Measurements from ENCODE around the gene ITIH1.

The ITIH1 gene

DNA sequence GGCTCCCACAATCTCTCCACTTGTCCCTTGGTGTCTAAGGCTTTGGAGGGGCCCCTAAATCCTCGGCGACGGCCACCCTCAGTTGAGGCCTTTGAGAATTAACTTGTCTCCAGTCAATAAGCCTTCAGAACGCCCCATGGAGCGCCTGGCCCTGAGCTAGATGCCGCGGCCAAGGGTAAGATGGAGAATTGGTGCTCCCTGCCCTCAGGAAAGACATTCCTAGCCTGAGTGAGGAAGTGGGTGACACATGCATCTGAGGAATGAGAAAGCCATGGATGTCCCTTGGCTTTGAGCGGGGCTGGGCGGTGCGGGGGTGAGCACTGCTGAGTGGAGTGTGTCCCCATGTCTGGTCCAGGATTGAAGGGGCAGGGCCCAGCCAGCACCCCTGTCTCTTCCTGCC is 39.8 kb downstream of the ITIH1 start:
- no peak for DNase-seq

DNA sequence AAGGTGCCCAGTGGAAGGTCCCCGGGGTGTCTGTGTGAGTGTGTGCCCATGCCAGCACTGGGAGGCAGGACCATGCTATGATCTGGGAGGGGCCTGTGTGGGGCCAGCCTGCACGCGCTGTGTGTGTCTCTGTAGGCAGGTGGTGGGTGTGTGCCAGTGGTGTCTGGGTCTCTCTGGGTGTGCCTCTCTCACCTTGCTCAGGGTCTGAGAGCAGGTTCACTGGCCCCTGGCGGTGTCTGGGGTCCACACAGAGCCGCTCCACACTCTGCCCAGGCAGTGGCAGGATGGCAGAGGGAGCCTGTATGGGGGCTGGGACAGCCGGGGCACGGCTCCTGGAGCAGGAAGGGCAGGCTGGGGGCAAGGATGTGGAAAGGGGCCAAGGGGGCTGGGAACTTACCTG is 40.5 kb downstream of the ITIH1 start:
- no peak for DNase-seq

DNA sequence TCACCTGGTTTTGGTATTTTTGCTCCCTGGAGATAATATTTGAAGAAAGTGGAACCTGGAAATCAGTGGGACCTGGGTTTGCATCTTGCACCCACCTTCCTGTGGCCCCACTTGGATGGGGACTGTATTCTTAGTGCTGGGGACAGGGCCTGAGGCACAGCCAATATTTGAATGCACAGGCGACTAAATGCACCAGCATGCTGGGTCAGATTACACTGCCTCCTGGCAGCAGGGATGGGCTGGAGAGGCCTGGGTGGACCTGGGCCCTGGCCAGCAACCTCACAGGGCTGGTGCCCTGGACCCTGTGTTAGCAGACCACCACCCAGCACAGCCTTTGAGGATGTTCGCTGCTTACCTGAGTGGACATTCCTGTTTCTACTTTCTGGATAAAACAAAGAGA is 42.5 kb downstream of the ITIH1 start:
- DNase-seq, result no peak

DNA sequence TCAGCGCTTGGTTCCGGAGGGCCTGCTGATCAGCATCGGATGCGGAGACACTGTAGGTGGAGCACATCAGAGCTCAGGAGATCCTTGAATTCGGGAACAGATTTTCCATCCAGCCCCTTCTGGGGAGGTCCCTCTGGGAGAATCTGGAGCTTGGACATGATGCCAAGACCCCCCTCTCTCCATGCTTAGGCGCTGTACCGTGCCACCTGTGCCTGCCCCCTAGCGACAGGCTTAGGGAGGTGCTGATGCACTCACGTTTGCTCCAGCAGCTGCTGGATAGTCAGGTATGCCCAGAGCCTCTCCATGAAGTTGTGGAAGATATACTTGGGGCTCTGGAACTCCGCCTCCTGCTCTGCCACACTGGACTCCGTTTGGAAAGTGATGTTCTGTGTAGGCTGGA is 43.3 kb downstream of the ITIH1 start:
- no peak for DNase-seq

DNA sequence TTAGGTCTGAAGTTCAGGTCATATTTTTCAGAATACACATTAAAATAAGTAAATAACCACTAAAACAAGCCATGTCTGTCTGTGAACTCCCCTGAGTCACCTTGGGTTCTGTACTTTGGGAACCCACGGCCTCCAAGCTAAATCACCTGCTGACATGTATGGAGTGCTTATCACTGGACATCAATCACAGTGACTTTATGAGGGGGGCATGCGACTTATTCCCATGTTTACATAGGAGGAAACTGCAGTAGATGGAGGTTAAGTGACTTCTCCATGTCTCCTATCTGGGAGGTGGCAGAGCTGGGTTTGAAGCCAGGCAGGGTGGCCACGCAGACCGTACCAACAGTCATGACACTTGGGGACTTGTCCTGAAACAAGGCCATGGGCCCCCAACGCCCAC is 45.0 kb downstream of the ITIH1 start:
- no peak for DNase-seq

DNA sequence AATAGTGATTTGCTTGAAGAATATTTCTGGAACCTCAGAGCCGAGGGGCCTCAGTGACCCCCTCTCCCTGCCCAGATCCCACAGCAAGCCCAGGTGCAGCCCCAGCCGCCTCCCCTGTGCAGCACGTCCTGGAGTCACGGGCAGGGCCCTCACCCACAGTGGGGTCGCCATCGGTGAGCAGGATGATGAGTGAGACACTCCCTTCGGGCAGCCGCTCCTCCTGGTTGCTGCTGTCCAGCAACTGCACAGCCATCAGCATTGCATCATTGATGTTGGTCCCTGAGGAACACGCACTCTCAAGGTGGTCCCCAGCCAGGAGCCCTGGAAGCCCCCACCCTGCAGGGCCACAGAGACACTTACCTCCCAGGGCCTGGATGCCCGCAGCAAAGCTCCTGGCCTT is 46.6 kb downstream of the ITIH1 start:
- DNase-seq, result no peak

DNA sequence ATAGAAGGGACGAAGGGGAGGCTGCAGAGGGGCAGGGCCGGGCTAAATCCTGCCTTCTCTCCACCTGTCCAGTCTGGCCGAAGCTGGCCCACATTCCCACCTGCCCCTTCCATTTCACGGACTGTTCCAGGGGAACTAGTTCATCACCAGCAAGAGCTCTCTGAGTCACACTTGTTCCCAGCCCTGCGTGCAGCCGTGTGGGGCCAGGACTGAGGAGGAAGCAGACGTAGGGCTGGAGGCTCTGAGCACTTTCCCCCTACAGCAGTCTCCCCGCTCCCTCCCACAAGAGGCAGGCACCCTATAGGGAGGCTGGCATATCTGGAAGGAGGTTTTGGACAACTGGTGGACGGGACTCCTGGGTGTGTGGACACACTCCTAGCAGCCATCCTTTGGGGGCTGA is 50.0 kb downstream of the ITIH1 start:
- no peak for DNase-seq

DNA sequence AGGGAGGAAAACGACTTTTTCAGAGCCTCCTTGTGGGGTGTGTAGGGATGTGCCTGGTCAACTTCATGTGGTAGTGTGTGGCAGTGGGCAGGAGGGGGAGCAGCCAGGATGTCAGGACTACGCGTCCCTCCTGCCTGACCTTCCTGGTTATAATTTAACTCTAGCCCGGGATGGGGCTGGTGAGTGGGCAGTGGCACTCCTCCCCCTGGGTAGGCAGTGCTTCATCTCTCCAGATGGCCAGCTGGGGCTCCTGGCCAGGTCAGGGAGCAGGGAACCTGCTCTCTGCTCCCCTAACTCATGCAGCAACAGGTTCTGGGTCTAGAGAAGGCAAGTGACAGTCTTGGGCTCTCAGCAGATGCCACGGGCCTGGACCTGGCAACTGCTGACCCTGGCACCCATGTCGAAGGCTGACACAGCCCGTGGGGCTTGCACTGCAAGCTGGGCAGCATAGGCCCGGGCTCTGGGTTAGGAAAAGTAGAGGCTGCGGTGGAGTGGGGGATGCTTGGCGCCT is 50.5 kb downstream of the ITIH1 start:
- DNase-seq, result no peak

DNA sequence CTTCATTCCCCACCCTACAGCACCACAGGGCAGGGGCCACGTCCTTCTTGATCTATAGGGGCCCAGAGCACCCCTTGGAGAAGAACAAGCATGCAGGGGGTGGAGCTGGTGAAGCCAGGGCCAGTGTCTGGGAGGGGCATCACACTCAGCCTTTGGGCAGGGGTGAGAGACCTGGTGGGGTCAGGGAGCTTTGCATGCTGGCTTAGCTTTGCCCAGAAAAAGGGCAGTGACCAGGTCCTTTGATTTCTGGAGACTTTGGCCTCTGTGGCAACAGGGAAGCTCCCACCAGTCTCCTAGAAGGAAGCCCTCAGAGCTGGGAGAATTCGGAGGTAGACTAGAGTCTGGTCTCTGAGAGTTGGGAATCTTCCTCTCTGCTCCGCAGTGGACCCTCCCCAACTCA is 52.1 kb downstream of the ITIH1 start:
- no peak for DNase-seq

DNA sequence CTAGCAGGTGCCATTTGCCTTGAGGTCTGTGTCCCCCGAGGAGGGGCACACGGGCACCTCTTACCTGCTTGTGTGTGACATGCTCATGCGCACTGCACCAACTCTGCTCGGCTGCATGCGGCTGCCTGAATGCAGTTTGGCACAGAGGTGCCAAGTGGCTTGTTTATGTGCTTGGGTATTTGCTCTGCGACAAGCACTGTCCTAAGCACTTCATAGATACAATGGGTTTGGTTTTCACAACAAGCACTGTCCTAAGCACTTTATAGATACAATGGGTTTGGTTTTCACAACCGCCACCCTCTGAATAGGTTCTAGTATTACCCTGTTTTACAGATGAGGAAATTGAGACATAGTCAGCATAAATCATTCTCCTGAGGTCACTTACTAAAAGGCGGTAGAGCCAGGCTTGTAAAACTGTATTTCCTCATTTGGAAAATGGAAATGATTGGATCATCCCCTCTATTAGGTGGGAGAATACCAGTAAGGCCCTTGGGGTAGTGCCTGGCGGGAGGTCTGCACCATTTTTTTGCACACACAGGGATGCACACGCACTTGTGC is 52.6 kb downstream of the ITIH1 start:
- no peak for DNase-seq

DNA sequence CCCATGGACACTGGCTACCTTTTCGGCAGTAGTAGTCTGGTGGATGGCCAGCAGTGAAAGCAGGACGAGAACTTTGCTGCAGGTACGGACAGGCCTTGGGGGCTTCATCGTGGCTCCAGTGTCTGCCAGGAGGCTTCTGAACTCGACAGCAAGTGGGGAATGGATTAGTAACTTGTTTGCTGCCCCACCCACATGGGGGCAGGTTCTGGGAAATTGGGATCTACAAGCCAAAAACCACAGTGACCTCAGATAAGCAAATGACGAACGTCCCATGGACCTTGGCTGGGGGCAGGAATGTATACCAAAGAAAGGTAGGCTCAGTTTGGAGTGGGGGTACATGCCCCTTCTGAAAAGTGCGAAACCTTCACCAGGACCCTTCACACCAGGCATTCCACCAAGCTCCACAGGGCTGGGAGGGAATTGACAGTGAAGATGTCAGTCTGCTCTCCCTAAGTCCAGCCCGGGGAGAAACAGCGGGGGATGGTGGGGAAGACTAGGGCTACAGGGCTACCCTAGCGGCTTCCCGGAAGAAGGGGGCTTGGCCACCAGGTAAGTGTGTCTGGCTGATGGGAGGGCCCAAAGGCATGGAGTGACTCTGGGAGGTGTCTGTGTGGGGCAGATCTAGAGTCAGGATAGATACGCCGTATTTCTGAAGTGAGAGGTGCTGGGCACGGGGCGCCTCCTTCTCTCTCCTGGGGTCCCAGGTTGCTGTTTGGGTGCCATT is 53.3 kb downstream of the ITIH1 start, which contains the start of gene ITIH4:
ITIH4 (minus strand) TSS at position 138 of the 724 bp plus-strand sequence; CDS start at position 108, 30 bp downstream.
- DNase-seq, result no peak

DNA sequence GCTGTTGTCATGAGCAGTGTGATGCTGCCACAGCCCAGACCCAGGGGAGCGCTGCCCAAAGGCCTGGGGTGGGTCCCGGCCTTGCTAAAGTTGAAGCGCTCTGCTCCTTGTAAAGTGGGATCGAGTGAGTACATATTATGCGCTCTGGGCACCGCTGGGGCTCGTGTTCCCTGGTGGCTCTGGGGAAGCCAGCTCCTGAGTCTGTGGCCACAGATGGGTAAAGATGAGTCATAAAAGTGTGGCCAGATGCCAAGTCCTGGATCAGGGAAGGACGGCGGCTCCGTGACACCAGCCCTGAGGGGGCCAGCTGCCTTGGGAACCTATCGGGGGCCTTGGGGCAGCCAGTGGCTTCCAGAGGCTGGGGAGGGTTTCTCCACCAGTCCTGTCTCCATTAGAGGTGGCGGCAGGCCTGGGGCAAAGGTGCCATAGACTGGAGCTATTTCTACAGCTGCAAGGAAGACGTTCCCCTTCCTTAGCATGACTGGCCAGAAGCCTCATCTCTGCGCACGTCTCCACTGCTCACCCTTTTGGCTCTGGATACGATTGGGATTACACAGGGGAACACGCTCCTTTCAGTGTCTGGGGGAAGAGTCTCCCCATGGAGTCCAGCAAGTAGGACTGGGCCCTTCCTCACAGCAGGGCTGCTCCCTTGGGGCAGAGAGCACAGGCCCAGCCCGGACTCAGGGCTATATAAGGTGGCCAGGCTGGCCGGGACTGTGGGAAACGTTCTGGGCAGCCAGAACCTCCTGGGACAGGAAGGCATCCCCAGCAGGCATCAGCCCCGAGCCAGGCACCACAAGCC is 54.3 kb downstream of the ITIH1 start:
- peak; percentile 52 for DNase-seq

DNA sequence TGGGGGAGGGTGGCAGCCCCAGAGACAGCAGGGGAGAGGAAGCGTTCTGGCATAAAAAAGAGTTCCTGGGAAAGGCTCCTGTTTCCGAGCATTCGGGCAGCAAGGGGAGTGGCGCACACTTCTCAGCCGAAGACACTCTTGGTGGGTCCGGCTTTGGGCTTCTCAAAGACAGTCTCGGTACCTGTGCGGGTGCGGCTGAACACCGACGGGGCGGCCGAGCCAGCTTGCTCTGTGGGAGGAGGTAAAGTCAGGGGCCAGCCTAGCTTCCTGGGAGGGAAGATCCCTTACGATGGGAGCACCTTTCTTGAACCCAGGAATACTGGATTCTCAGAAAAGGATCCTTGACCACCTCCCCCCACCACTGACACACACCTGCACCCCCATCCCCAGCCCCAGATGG is 55.8 kb downstream of the ITIH1 start:
- no peak for DNase-seq

DNA sequence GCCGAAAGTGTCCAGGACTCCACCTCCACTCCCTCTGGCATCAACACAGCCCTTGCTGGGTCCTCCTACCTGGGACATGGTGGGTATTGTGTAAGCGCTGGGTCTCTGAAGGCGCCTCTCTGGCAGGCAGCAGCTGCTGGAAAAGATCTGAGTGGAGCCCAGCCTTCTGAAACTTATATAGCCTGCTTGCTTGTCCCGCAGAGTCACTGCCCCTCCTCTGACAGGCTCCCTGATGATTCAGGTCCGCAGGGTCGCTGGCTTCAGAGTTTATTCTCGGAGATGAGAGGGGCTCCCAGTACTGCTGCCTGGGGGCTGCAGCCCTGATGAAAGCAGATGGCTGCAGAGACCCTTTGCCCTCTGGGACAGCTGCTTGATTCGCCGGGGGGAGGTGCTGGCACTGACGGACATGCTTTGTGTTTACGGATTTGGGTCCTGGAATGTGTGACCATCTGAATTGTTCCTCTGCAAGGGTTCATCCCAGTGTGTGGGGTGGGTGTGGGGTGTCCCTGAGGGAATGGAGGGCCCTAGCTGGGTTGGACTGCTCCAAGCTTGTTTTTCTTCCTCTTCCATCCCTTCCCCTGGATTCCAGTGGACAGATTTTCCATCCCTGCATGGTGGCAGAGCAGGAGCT is 57.6 kb downstream of the ITIH1 start, which contains the start of gene MUSTN1:
MUSTN1 (minus strand) TSS at position 149 of the 631 bp plus-strand sequence; CDS start at position 78, 71 bp downstream.
- peak; percentile 80 for DNase-seq

DNA sequence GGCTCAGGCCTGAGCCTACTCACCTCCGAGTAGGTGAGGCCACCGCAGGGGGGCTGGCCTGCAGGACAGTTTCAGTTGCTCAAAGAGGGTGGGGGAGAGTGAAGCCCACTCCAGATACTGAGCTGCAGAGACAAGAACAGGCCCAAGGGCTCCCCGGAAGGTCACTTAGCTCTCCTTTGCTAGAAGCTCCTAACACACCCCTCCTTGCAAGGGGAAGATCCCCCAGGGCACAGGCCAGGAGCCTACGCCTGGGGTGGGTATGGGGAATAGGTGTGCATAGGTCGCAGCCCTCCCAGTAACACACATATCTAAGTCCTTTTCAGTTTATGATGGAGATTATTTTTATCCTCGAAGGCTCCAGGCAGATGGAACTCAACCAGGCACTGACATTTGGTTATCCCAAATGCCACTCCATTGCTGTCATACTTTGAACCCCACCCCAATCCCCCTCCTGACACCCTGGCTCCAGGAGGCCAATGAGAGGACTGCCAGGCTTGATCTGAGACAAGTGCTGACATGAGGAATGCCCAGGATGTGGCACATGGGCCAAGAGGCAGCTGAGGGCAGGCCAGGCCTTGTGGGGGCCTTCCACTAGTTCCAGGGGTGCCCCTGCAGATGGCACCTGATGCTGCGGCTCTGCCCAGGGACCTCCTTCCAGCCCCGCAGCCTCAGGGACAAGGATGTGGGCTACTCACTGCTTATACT is 58.5 kb downstream of the ITIH1 start:
- DNase-seq, result no peak

DNA sequence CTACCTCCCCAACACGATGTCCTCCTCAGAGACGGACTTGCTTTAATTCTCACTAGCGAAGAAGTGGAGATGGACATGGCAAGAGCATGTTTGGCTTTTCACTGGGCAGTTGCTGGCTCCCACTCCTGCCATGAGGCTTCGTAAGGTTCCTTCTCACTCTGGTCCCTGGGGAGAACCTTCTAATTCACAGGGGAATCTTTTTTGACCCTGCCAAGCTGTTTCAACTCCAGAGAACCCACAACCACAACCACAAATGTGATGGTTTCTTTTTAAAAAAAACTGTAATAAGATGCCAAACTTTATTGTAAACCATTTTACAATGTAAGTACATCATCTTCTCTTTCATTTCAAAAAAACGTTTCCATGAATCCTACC is 59.1 kb downstream of the ITIH1 start:
- DNase-seq, result no peak

DNA sequence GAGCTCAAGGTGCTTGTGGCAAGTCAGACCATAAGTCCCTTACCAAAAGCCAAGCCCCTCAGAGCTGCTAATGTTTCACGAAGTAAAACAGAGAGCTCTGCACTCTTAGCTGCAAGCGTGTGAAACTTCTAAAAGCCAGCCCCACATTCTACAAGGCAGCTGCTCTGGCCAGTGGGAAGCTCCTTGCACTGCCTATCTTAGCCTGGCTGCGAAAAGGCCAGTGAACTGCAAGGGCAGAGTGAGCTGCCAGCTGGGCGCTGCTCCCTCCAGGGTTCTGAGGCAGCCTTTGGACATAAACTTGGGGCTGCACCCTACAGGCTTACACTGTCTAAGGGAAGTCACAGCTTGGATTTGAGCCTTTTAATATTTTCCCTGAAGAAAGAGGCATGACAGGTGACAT is 59.6 kb downstream of the ITIH1 start:
- DNase-seq, result no peak

DNA sequence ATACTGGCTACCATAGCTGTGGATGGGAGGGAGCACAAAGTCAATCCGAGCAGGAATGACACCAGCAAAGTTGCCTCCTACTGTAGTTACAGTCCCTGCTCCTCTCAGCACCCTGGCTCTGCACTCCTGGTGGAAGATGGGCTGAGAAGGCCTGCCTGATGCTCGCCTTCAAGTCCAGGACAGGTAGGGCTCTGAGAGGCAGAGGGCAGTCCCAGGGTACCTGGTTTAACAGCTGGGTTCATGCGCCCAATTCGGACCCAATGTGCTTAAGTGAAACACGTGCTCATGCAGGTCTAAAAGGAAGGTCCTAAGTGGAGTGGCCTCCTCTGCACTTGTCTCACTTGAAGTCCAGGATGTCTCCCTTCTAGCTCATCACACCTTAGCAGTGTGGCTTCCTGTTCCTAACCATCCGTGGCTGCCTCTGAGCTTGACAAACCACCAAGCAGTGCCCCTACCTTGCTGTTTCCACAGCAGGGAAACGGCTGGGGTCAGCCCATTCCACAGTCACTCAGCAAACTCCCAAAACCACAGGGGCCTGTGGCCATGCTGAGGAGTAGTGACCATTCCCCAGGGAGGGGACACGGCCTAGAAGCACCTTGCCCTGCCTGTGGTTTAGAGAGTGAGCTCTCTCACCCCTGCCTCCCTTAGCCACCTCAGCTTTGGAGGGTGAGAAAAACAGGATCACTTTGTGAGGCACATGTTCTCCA is 61.3 kb downstream of the ITIH1 start:
- no peak for DNase-seq

DNA sequence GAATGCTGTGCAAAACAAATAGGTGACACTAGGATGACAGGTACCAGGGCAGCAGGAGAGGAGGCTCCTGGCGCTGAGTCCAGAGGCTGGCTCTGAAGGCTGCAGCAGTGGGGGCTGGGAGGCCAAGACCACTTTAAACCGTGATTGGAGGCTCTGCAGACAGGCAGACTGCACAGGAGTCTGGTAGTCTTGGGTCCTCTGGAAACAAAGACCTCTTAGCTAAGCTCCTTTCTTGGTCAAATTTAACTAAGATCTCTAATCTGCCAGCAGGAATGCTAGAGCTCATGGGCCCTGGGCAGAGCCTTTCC is 61.8 kb downstream of the ITIH1 start:
- no peak for DNase-seq

DNA sequence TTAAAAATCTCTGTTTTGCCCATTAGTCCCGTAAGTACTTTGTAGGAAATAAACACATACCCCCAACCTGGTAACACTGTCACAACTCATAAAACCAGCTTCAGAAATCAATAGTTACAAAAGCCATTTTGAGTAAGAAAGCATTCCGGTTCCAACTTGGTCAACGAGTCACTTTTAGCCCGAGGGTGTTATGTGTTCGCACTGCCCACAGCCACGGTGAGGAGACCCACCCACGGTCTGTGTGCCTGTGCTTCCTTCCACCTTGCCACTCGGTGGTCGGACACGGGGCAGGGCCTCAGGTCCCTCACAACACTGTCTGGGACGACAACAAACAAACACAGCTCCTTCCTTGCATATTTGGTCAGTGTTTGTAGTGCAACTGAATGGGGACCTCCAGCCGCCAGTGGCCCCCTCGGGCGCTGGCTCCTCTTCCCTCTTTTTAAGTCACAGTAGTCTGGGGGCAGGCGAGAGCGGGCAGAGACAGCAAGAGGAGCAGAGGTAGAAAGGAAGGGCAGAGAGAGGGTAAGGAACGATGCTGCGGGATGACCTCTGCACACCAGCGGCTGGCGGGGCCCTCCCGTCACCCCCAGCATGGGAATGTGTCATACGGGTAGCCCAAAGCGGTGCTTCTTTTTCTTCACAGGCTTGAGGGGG is 62.6 kb downstream of the ITIH1 start:
- DNase-seq, result no peak

DNA sequence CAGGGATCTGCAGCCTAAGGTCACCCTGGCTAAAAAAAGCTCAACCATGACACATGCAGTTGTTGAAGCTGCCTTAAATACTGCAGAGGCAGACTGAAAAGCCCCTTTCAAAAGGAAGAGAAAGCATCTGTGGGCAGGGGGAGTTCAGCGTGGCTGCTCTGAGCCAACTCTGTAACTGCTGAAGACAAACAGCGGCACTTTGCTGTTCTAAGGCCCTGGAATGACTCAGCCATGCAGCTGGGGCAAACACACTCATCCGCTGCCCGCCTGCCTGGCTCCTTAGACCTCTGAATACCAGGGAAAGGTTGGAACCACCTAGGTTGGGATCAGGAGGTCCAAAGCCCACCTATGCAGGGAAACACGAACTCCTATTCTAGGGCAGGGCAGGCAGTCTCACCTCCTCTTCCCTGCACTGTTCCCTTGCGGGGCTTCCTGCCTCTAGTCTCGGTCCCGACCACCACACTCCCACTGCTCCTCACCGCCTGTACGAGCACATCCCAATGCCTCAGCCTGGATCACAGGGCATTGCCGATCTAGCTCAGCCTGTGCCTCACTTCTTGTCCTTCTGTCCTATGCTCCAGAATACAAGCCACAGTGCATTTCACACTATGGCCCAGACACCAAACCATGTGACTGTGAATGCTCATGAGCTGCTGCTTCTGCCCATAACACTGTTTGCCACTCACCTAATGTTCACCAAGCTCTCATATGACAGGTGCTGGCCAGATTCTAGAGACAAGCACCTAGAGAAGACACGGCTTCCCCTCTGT is 64.0 kb downstream of the ITIH1 start:
- DNase-seq, result no peak
